Keratinocyte (primary cell): ENCODE measurements around the gene BICDL1.

Experiments
- CTCF ChIP-seq, 3 experiments: IDR thresholded peaks in 1 of 3; conservative IDR thresholded peaks in 1 of 3; optimal IDR thresholded peaks in 1 of 3; 2 replicates in 2 of 3; 3 replicates in 1 of 3; pipeline versions ENCODE3 to v1.5.1; 2011; ENCODE audit warnings: low read length in 3 of 3, mild to moderate bottlenecking in 3 of 3, moderate library complexity in 2 of 3, control low read depth in 1 of 3, inconsistent platforms in 1 of 3; ENCODE audit not compliant: insufficient read depth in 2 of 3; ENCODE audit errors: extremely low read depth in 1 of 3
- EZH2 ChIP-seq: IDR thresholded peaks from one replicate; pipeline ENCODE4 v1.6.1; 2012; ENCODE audit warnings: inconsistent platforms, mild to moderate bottlenecking, low read length, moderate library complexity

- TF ChIP-seq CTCF (optimal IDR thresholded peaks at IDR 0.05 in 1 of 3, IDR thresholded peaks at IDR 0.05 in 1 of 3, conservative IDR thresholded peaks at IDR 0.05 in 1 of 3; ENCODE audit: extremely low read depth in 1 of 3, insufficient read depth in 2 of 3, low read length in 3 of 3) (no peak), EZH2 (no peak)
Observed at GRCh38 chr12:120067084-120067869, 78.2 kb downstream of the BICDL1 start.
